ENCODE measurements around the gene FAM90A26.
"Not testable (repeated sequence)": the region's sequence is repeated elsewhere in the genome, so short reads cannot be mapped to it uniquely, and the experiment has no call there.

The FAM90A26 gene

DNA sequence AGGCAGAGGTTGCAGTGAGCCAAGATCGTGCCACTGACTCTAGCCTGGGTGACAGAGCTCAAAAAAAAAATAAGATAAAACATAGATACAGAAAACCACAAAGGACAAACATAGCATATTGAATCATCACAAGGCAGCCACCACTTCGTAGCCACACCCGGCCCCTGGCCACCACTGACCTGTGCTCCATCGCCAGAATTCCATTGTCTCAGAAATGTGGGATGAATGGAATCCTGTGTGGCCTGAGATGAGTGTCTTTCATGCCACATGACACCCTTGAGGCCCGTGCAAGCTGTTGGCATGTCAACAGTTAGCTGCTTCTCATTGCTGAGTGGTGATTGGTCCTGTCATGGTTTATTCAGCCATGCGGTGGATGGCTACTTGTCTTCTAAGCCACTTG is 10.2 kb upstream of the FAM90A26 start:
- POLR2A ChIA-PET; H3K4me1 ChIP-seq (ENCODE audit: control extremely low read depth in 1 of 4, control insufficient read depth in 4 of 4, insufficient read depth in 4 of 4, low read length in 3 of 4); H3K36me3 ChIP-seq (ENCODE audit: control insufficient read depth in 4 of 4, insufficient read depth in 4 of 4, low read length in 3 of 4); CTCF ChIA-PET; H3K27me3 ChIP-seq (replicated peaks in 2 of 5; ENCODE audit: control insufficient read depth in 4 of 5, insufficient read depth in 5 of 5, low read length in 4 of 5); H3K9me3 ChIP-seq (ENCODE audit: control extremely low read depth in 1 of 5, control insufficient read depth in 4 of 5, insufficient read depth in 2 of 5, low read depth in 1 of 5, low read length in 4 of 5); H3K4me3 ChIP-seq (ENCODE audit: control insufficient read depth in 1 of 7, extremely low read depth in 1 of 7, insufficient read depth in 4 of 7, low read depth in 2 of 7, low read length in 6 of 7); DNase-seq; H3K27ac ChIP-seq (ENCODE audit: insufficient read depth in 1 of 2, low read depth in 1 of 2, low read length in 2 of 2, poor library complexity in 1 of 2, severe bottlenecking in 2 of 2): not testable (repeated sequence)
- WGBS (ENCODE audit: insufficient coverage): no CpG with 5 or more reads among the region's 6 CpGs

DNA sequence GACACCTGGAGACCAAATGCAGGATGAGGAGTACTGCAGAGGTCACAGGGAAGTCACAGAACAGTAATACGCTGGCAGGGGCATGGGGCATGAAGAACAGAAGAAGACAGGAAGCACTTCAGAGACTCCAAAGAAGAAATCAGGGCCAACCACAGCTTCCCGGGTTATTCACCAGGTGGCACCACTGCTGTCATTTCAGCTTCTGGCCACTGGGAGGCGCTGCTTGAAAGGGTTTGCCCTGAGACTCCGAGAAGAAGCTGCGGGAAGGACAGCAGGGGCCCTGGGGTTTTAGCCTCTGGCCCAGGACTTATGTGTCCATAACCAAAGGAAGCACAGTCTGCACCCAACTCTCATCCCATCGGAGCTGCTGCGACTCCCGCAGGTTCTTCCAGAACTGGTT is 4.2 kb upstream of the FAM90A26 start:
- H3K27me3 ChIP-seq (replicated peaks in 2 of 5; ENCODE audit: control insufficient read depth in 4 of 5, insufficient read depth in 5 of 5, low read length in 4 of 5); POLR2A ChIA-PET; DNase-seq; H3K4me1 ChIP-seq (ENCODE audit: control extremely low read depth in 1 of 4, control insufficient read depth in 4 of 4, insufficient read depth in 4 of 4, low read length in 3 of 4); CTCF ChIA-PET; H3K36me3 ChIP-seq (ENCODE audit: control insufficient read depth in 4 of 4, insufficient read depth in 4 of 4, low read length in 3 of 4); H3K9me3 ChIP-seq (ENCODE audit: control extremely low read depth in 1 of 5, control insufficient read depth in 4 of 5, insufficient read depth in 2 of 5, low read depth in 1 of 5, low read length in 4 of 5); H3K4me3 ChIP-seq (ENCODE audit: control insufficient read depth in 1 of 7, extremely low read depth in 1 of 7, insufficient read depth in 4 of 7, low read depth in 2 of 7, low read length in 6 of 7); H3K27ac ChIP-seq (ENCODE audit: insufficient read depth in 1 of 2, low read depth in 1 of 2, low read length in 2 of 2, poor library complexity in 1 of 2, severe bottlenecking in 2 of 2): not testable (repeated sequence)
- no CpG with 5 or more reads among the region's 8 CpGs for WGBS (ENCODE audit: insufficient coverage)

DNA sequence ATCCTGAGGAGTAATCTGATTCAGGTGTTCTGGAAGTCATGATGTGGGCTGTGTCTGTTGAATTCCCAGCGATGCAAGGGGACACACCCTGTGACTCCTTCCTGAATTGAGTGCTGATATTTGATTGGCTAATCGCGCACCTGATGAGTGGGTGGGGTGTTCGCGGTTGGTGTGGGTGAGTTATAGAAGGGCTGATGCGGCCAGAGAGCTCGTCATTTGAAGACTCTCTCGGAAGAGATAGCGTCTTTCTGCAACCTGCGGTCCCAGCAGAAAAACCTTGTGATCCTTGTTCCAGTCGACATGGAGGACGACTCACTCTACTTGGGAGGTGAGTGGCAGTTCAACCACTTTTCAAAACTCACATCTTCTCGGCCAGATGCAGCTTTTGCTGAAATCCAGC is 40.1 kb downstream of the FAM90A26 start, which contains the start of gene USP17L10:
Gene USP17L10 (plus strand): TSS at position 301 of the 400 bp plus-strand sequence. CDS start 0 bp downstream, at position 301.
- H3K9me3 ChIP-seq (ENCODE audit: control extremely low read depth in 1 of 5, control insufficient read depth in 4 of 5, insufficient read depth in 2 of 5, low read depth in 1 of 5, low read length in 4 of 5); H3K27ac ChIP-seq (ENCODE audit: insufficient read depth in 1 of 2, low read depth in 1 of 2, low read length in 2 of 2, poor library complexity in 1 of 2, severe bottlenecking in 2 of 2); H3K27me3 ChIP-seq (replicated peaks in 2 of 5; ENCODE audit: control insufficient read depth in 4 of 5, insufficient read depth in 5 of 5, low read length in 4 of 5); CTCF ChIA-PET; POLR2A ChIA-PET; DNase-seq; H3K4me1 ChIP-seq (ENCODE audit: control extremely low read depth in 1 of 4, control insufficient read depth in 4 of 4, insufficient read depth in 4 of 4, low read length in 3 of 4); H3K36me3 ChIP-seq (ENCODE audit: control insufficient read depth in 4 of 4, insufficient read depth in 4 of 4, low read length in 3 of 4); H3K4me3 ChIP-seq (ENCODE audit: control insufficient read depth in 1 of 7, extremely low read depth in 1 of 7, insufficient read depth in 4 of 7, low read depth in 2 of 7, low read length in 6 of 7): not testable (repeated sequence)
- no CpG with 5 or more reads among the region's 13 CpGs for WGBS (ENCODE audit: insufficient coverage)

DNA sequence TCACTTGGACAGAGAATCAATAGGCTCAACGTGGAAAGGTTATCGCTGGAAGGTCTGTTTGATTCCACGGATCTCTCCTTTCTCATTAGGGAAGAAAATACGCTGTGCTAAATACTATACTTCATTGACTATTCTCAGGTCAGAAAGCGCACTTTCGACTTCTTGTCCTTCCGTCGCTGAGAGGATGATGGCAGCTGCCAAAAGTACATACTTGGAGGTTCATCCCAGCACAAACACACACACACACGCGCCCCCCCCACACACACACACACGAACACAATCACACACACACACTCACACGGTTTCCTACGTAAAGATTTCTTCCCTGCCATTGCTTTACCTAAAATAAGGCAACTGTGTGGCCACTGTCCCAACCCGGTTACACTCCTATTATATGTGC is 44.5 kb downstream of the FAM90A26 start:
- H3K27me3 ChIP-seq (replicated peaks in 2 of 5; ENCODE audit: control insufficient read depth in 4 of 5, insufficient read depth in 5 of 5, low read length in 4 of 5); H3K9me3 ChIP-seq (ENCODE audit: control extremely low read depth in 1 of 5, control insufficient read depth in 4 of 5, insufficient read depth in 2 of 5, low read depth in 1 of 5, low read length in 4 of 5); H3K27ac ChIP-seq (ENCODE audit: insufficient read depth in 1 of 2, low read depth in 1 of 2, low read length in 2 of 2, poor library complexity in 1 of 2, severe bottlenecking in 2 of 2); CTCF ChIA-PET; H3K4me3 ChIP-seq (ENCODE audit: control insufficient read depth in 1 of 7, extremely low read depth in 1 of 7, insufficient read depth in 4 of 7, low read depth in 2 of 7, low read length in 6 of 7); POLR2A ChIA-PET; DNase-seq; H3K4me1 ChIP-seq (ENCODE audit: control extremely low read depth in 1 of 4, control insufficient read depth in 4 of 4, insufficient read depth in 4 of 4, low read length in 3 of 4); H3K36me3 ChIP-seq (ENCODE audit: control insufficient read depth in 4 of 4, insufficient read depth in 4 of 4, low read length in 3 of 4): not testable (repeated sequence)
- WGBS (ENCODE audit: insufficient coverage): 91% methylated on average over 8 of the region's 14 CpGs

DNA sequence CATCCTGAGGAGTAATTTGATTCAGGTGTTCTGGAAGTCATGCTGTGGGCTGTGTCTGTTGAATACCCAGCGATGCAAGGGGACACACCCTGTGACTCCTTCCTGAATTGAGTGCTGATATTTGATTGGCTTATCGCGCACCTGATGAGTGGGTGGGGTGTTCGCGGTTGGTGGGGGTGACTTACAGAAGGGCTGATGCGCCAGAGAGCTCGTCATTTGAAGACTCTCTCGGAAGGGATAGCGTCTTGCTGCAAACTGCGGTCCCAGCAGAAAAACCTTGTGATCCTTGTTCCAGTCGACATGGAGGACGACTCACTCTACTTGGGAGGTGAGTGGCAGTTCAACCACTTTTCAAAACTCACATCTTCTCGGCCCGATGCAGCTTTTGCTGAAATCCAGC is 44.9 kb downstream of the FAM90A26 start, which contains the start of gene USP17L11:
Gene USP17L11 (plus strand): TSS at position 301 of the 400 bp plus-strand sequence. CDS start 0 bp downstream, at position 301.
- DNase-seq; H3K36me3 ChIP-seq (ENCODE audit: control insufficient read depth in 4 of 4, insufficient read depth in 4 of 4, low read length in 3 of 4); H3K9me3 ChIP-seq (ENCODE audit: control extremely low read depth in 1 of 5, control insufficient read depth in 4 of 5, insufficient read depth in 2 of 5, low read depth in 1 of 5, low read length in 4 of 5); H3K27me3 ChIP-seq (replicated peaks in 2 of 5; ENCODE audit: control insufficient read depth in 4 of 5, insufficient read depth in 5 of 5, low read length in 4 of 5); POLR2A ChIA-PET; H3K27ac ChIP-seq (ENCODE audit: insufficient read depth in 1 of 2, low read depth in 1 of 2, low read length in 2 of 2, poor library complexity in 1 of 2, severe bottlenecking in 2 of 2); H3K4me1 ChIP-seq (ENCODE audit: control extremely low read depth in 1 of 4, control insufficient read depth in 4 of 4, insufficient read depth in 4 of 4, low read length in 3 of 4); CTCF ChIA-PET; H3K4me3 ChIP-seq (ENCODE audit: control insufficient read depth in 1 of 7, extremely low read depth in 1 of 7, insufficient read depth in 4 of 7, low read depth in 2 of 7, low read length in 6 of 7): not testable (repeated sequence)
- no CpG with 5 or more reads among the region's 14 CpGs for WGBS (ENCODE audit: insufficient coverage)

DNA sequence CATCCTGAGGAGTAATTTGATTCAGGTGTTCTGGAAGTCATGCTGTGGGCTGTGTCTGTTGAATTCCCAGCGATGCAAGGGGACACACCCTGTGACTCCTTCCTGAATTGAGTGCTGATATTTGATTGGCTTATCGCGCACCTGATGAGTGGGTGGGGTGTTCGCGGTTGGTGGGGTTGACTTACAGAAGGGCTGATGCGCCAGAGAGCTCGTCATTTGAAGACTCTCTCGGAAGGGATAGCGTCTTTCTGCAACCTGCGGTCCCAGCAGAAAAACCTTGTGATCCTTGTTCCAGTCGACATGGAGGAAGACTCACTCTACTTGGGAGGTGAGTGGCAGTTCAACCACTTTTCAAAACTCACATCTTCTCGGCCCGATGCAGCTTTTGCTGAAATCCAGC is 49.6 kb downstream of the FAM90A26 start, which contains the start of gene USP17L12:
Gene USP17L12 (plus strand): TSS at position 301 of the 400 bp plus-strand sequence. CDS start 0 bp downstream, at position 301.
- H3K9me3 ChIP-seq (ENCODE audit: control extremely low read depth in 1 of 5, control insufficient read depth in 4 of 5, insufficient read depth in 2 of 5, low read depth in 1 of 5, low read length in 4 of 5); H3K4me3 ChIP-seq (ENCODE audit: control insufficient read depth in 1 of 7, extremely low read depth in 1 of 7, insufficient read depth in 4 of 7, low read depth in 2 of 7, low read length in 6 of 7); CTCF ChIA-PET; DNase-seq; H3K27me3 ChIP-seq (replicated peaks in 2 of 5; ENCODE audit: control insufficient read depth in 4 of 5, insufficient read depth in 5 of 5, low read length in 4 of 5); H3K27ac ChIP-seq (ENCODE audit: insufficient read depth in 1 of 2, low read depth in 1 of 2, low read length in 2 of 2, poor library complexity in 1 of 2, severe bottlenecking in 2 of 2); H3K36me3 ChIP-seq (ENCODE audit: control insufficient read depth in 4 of 4, insufficient read depth in 4 of 4, low read length in 3 of 4); H3K4me1 ChIP-seq (ENCODE audit: control extremely low read depth in 1 of 4, control insufficient read depth in 4 of 4, insufficient read depth in 4 of 4, low read length in 3 of 4); POLR2A ChIA-PET: not testable (repeated sequence)
- no CpG with 5 or more reads among the region's 13 CpGs for WGBS (ENCODE audit: insufficient coverage)

DNA sequence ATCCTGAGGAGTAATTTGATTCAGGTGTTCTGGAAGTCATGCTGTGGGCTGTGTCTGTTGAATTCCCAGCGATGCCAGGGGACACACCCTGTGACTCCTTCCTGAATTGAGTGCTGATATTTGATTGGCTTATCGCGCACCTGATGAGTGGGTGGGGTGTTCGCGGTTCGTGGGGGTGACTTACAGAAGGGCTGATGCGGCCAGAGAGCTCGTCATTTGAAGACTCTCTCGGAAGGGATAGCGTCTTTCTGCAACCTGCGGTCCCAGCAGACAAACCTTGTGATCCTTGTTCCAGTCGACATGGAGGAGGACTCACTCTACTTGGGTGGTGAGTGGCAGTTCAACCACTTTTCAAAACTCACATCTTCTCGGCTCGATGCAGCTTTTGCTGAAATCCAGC is 54.4 kb downstream of the FAM90A26 start, which contains the start of gene USP17L13:
Gene USP17L13 (plus strand): TSS at position 301 of the 400 bp plus-strand sequence. CDS start 0 bp downstream, at position 301.
- H3K36me3 ChIP-seq (ENCODE audit: control insufficient read depth in 4 of 4, insufficient read depth in 4 of 4, low read length in 3 of 4); H3K4me3 ChIP-seq (ENCODE audit: control insufficient read depth in 1 of 7, extremely low read depth in 1 of 7, insufficient read depth in 4 of 7, low read depth in 2 of 7, low read length in 6 of 7); H3K27me3 ChIP-seq (replicated peaks in 2 of 5; ENCODE audit: control insufficient read depth in 4 of 5, insufficient read depth in 5 of 5, low read length in 4 of 5); POLR2A ChIA-PET; H3K4me1 ChIP-seq (ENCODE audit: control extremely low read depth in 1 of 4, control insufficient read depth in 4 of 4, insufficient read depth in 4 of 4, low read length in 3 of 4); H3K9me3 ChIP-seq (ENCODE audit: control extremely low read depth in 1 of 5, control insufficient read depth in 4 of 5, insufficient read depth in 2 of 5, low read depth in 1 of 5, low read length in 4 of 5); CTCF ChIA-PET; DNase-seq; H3K27ac ChIP-seq (ENCODE audit: insufficient read depth in 1 of 2, low read depth in 1 of 2, low read length in 2 of 2, poor library complexity in 1 of 2, severe bottlenecking in 2 of 2): not testable (repeated sequence)
- WGBS (ENCODE audit: insufficient coverage): no CpG with 5 or more reads among the region's 14 CpGs
